ENCODE measurements around the gene NXPH4. TPM values are rescaled to one million over a fixed set of nuclear protein-coding genes. Genes with fewer than 3 reads are reported as not detected.

Gene NXPH4
- total RNA-seq, 1 donor from 2014 or later: not detected

GRCh38 chr12:57222286-57223190, 5.9 kb downstream of the NXPH4 start:
- no peak for DNase-seq (ENCODE audit: low spot score)
- H3K27me3 ChIP-seq: peaks cover 100% of the 10 kb centered on the region
- no peaks in the 10 kb centered on the region for H3K9me3 ChIP-seq (ENCODE audit: low read depth)
- peak overlapping the region; percentile 39 for H3K4me3 Mint-ChIP-seq
- no peaks in the 10 kb centered on the region for H3K79me2 ChIP-seq (ENCODE audit: low read depth)
- no peaks in the 10 kb centered on the region for H3K36me3 ChIP-seq
- H3K4me1 Mint-ChIP-seq: peaks cover 47% of the 10 kb centered on the region
- H3K36me3 Mint-ChIP-seq: peaks cover 2% of the 10 kb centered on the region
- peaks cover 85% of the 10 kb centered on the region for H3K27me3 Mint-ChIP-seq (ENCODE audit: insufficient read depth, low read depth)
- no peak overlapping the region for H3K4me3 ChIP-seq
- no peak overlapping the region for H3K9ac ChIP-seq
- H3K27ac Mint-ChIP-seq: no peak overlapping the region
- H4K20me1 ChIP-seq (ENCODE audit: low read depth): peaks cover 60% of the 10 kb centered on the region
- peak overlapping the region; percentile 54 for H3K4me2 ChIP-seq
- TF ChIP-seq EZH2phosphoT487 (IDR thresholded peaks at IDR 0.05): no peak
- no peak for TF ChIP-seq EZH2 (IDR thresholded peaks at IDR 0.05)
- no peak for TF ChIP-seq CTCF (IDR thresholded peaks at IDR 0.05)
- no peak overlapping the region for H2AFZ ChIP-seq (replicated peaks)
- H3F3A ChIP-seq (ENCODE audit: low read depth): peaks cover 59% of the 10 kb centered on the region
- no peak overlapping the region for H3K27ac ChIP-seq
- peaks cover 62% of the 10 kb centered on the region for H3K4me1 ChIP-seq
- peaks cover 7% of the 10 kb centered on the region for H3K9me3 Mint-ChIP-seq

- peaks cover 2% of the 10 kb centered on the region for H3K36me3 Mint-ChIP-seq
- peaks cover 7% of the 10 kb centered on the region for H3K9me3 Mint-ChIP-seq
- DNase-seq (ENCODE audit: low spot score): no peak
- H3K79me2 ChIP-seq (ENCODE audit: low read depth): no peaks in the 10 kb centered on the region
- H3K27ac Mint-ChIP-seq: peak overlapping the region; percentile 8
- no peak overlapping the region for H3K4me2 ChIP-seq
- peaks cover 81% of the 10 kb centered on the region for H3K27me3 Mint-ChIP-seq (ENCODE audit: insufficient read depth, low read depth)
- H2AFZ ChIP-seq (replicated peaks): no peak overlapping the region
- peaks cover 54% of the 10 kb centered on the region for H4K20me1 ChIP-seq (ENCODE audit: low read depth)
- H3K4me3 ChIP-seq: no peak overlapping the region
- H3K9ac ChIP-seq: no peak overlapping the region
- peaks cover 49% of the 10 kb centered on the region for H3K4me1 Mint-ChIP-seq
- H3F3A ChIP-seq (ENCODE audit: low read depth): peaks cover 52% of the 10 kb centered on the region
- TF ChIP-seq EZH2 (IDR thresholded peaks at IDR 0.05) (no peak), CTCF (IDR thresholded peaks at IDR 0.05) (no peak), EZH2phosphoT487 (IDR thresholded peaks at IDR 0.05) (no peak)
- peak overlapping the region; percentile 39 for H3K4me3 Mint-ChIP-seq
- H3K36me3 ChIP-seq: no peaks in the 10 kb centered on the region
- H3K9me3 ChIP-seq (ENCODE audit: low read depth): no peaks in the 10 kb centered on the region
- peaks cover 56% of the 10 kb centered on the region for H3K4me1 ChIP-seq
- H3K27ac ChIP-seq: no peak overlapping the region
- H3K27me3 ChIP-seq: peaks cover 100% of the 10 kb centered on the region
Observed at GRCh38 chr12:57223191-57224165, 6.9 kb downstream of the NXPH4 start.

- peaks cover 46% of the 10 kb centered on the region for H3K4me1 Mint-ChIP-seq
- H3K4me1 ChIP-seq: peaks cover 48% of the 10 kb centered on the region
- no peak overlapping the region for H3K4me3 Mint-ChIP-seq
Observed at GRCh38 chr12:57224278-57224972, 7.8 kb downstream of the NXPH4 start.

More at GRCh38 chr12:57224278-57224972, 7.8 kb downstream of the NXPH4 start:
- Histone ChIP-seq H3K9ac (no peak overlapping the region), H3K36me3 (no peaks in the 10 kb centered on the region), H2AFZ (replicated peaks) (no peak overlapping the region), H3F3A (ENCODE audit: low read depth) (peaks cover 43% of the 10 kb centered on the region), H4K20me1 (ENCODE audit: low read depth) (peaks cover 44% of the 10 kb centered on the region), H3K4me3 (no peak overlapping the region), H3K27ac (no peak overlapping the region), H3K9me3 (ENCODE audit: low read depth) (no peaks in the 10 kb centered on the region), H3K79me2 (ENCODE audit: low read depth) (no peaks in the 10 kb centered on the region), H3K4me2 (no peak overlapping the region), H3K27me3 (peaks cover 99% of the 10 kb centered on the region)
- TF ChIP-seq EZH2phosphoT487 (IDR thresholded peaks at IDR 0.05) (no peak), CTCF (IDR thresholded peaks at IDR 0.05) (no peak), EZH2 (IDR thresholded peaks at IDR 0.05) (no peak)
- no peak overlapping the region for H3K27ac Mint-ChIP-seq
- peaks cover 77% of the 10 kb centered on the region for H3K27me3 Mint-ChIP-seq (ENCODE audit: insufficient read depth, low read depth)
- H3K36me3 Mint-ChIP-seq: no peaks in the 10 kb centered on the region
- no peak for DNase-seq (ENCODE audit: low spot score)
- H3K9me3 Mint-ChIP-seq: peaks cover 7% of the 10 kb centered on the region

Data from neural progenitor cell (in vitro differentiated cells).